HEK293 (cell line): Measurements from ENCODE around the gene ZNF423.

Experiments
- CTCF ChIA-PET: fragments of 350-600 bp; formaldehyde crosslinking; extraction: SDS; loops from one replicate; lab custom pipeline; 2021; ENCODE audit warnings: antibody characterized with exemption; lab: Yijun Ruan, JAX
- POLR2A ChIA-PET: fragments of 300-600 bp; formaldehyde crosslinking; extraction: SDS; loops from one replicate; lab custom pipeline; 2020; ENCODE audit warnings: antibody characterized with exemption, inconsistent platforms; lab: Yijun Ruan, JAX
- H3K27ac ChIP-seq: fragments of 200-500 bp; sonication (Bioruptor generic); 2 replicates; pipeline ENCODE4 v1.5.1; 2014; ENCODE audit warnings: low read depth, low read length, control low read depth, inconsistent platforms; ENCODE audit errors: extremely low read depth
- H3K36me3 ChIP-seq, 2 experiments: fragments of 200-500 bp in 1 of 2; sonication (Bioruptor generic) in 1 of 2; 1 replicate in 1 of 2; 2 replicates in 1 of 2; pipeline ENCODE4 v1.5.1; 2014 to 2017; ENCODE audit warnings: inconsistent platforms in 2 of 2, low read length in 2 of 2; ENCODE audit not compliant: control insufficient read depth in 2 of 2, insufficient read depth in 1 of 2
- H3K4me1 ChIP-seq: fragments of 200-500 bp; sonication (Bioruptor generic); 2 replicates; pipeline ENCODE4 v1.5.1; 2014; ENCODE audit warnings: mild to moderate bottlenecking, low read length, inconsistent platforms; ENCODE audit not compliant: control insufficient read depth, insufficient read depth
- H3K4me3 ChIP-seq: 2 replicates; pipeline ENCODE4 v1.5.1; 2011; ENCODE audit warnings: low read depth, mild to moderate bottlenecking, control low read depth, low read length, moderate library complexity
- H3K9me3 ChIP-seq: fragments of 200-500 bp; sonication (Bioruptor generic); 2 replicates; pipeline ENCODE4 v1.5.1; 2014; ENCODE audit warnings: low read depth, low read length, inconsistent platforms; ENCODE audit not compliant: control insufficient read depth, insufficient read depth
- EGR2 ChIP-seq: fragments of 450-650 bp; formaldehyde crosslinking; IDR thresholded peaks from 2 replicates; pipeline ENCODE4 v1.5.1; 2016; ENCODE audit warnings: low read depth, missing biosample characterization, missing genetic modification characterization
- GLIS1 ChIP-seq: fragments of 450-650 bp; formaldehyde crosslinking; IDR thresholded peaks from 2 replicates; pipeline ENCODE4 v1.5.1; 2016; ENCODE audit warnings: missing biosample characterization, missing genetic modification characterization
- IKZF3 ChIP-seq: fragments of 450-650 bp; IDR thresholded peaks from 2 replicates; pipeline ENCODE4 v1.5.0; 2018; ENCODE audit warnings: missing biosample characterization, mild to moderate bottlenecking, missing genetic modification characterization, moderate library complexity
- KLF9 ChIP-seq: fragments of 450-650 bp; formaldehyde crosslinking; IDR thresholded peaks from 2 replicates; pipeline ENCODE4 v1.5.1; 2016; ENCODE audit warnings: missing biosample characterization, missing genetic modification characterization, low read depth
- SP3 ChIP-seq: fragments of 450-650 bp; formaldehyde crosslinking; IDR thresholded peaks from 2 replicates; pipeline ENCODE4 v1.5.1; 2016; ENCODE audit warnings: missing biosample characterization, missing genetic modification characterization
- WT1 ChIP-seq: fragments of 450-650 bp; formaldehyde crosslinking; IDR thresholded peaks from 2 replicates; pipeline ENCODE4 v1.5.1; 2016; ENCODE audit warnings: missing biosample characterization, missing genetic modification characterization
- ZBTB8A ChIP-seq: fragments of 450-650 bp; formaldehyde crosslinking; IDR thresholded peaks from 2 replicates; pipeline ENCODE4 v1.5.1; 2016; ENCODE audit warnings: missing biosample characterization, missing genetic modification characterization
- ZIC2 ChIP-seq: fragments of 450-650 bp; formaldehyde crosslinking; IDR thresholded peaks from 2 replicates; pipeline ENCODE4 v1.5.1; 2016; ENCODE audit warnings: missing biosample characterization, missing genetic modification characterization
- ZNF112 ChIP-seq: fragments of 450-650 bp; formaldehyde crosslinking; IDR thresholded peaks from 2 replicates; pipeline ENCODE4 v1.5.0; 2017; ENCODE audit warnings: missing biosample characterization, missing genetic modification characterization
- ZNF138 ChIP-seq: fragments of 450-650 bp; formaldehyde crosslinking; IDR thresholded peaks from 2 replicates; pipeline ENCODE4 v1.5.1; 2016; ENCODE audit warnings: missing biosample characterization, missing genetic modification characterization, borderline replicate concordance
- ZNF140 ChIP-seq: fragments of 450-650 bp; formaldehyde crosslinking; IDR thresholded peaks from 2 replicates; pipeline ENCODE4 v1.5.1; 2016; ENCODE audit warnings: missing biosample characterization, missing genetic modification characterization
- ZNF174 ChIP-seq: fragments of 450-650 bp; formaldehyde crosslinking; IDR thresholded peaks from 2 replicates; pipeline ENCODE4 v1.5.0; 2017; ENCODE audit warnings: missing biosample characterization, mild to moderate bottlenecking, missing genetic modification characterization
- ZNF175 ChIP-seq: fragments of 450-650 bp; formaldehyde crosslinking; IDR thresholded peaks from 2 replicates; pipeline ENCODE4 v1.5.1; 2016; ENCODE audit warnings: missing biosample characterization, missing genetic modification characterization
- ZNF19 ChIP-seq: fragments of 450-650 bp; formaldehyde crosslinking; IDR thresholded peaks from 2 replicates; pipeline ENCODE4; 2016; ENCODE audit warnings: missing biosample characterization, missing genetic modification characterization, low read depth
- ZNF221 ChIP-seq: fragments of 450-650 bp; formaldehyde crosslinking; IDR thresholded peaks from 2 replicates; pipeline ENCODE4 v1.5.1; 2017; ENCODE audit warnings: missing biosample characterization, missing genetic modification characterization, borderline replicate concordance
- ZNF426 ChIP-seq: fragments of 450-650 bp; formaldehyde crosslinking; IDR thresholded peaks from 2 replicates; pipeline ENCODE4 v1.5.1; 2017; ENCODE audit warnings: missing biosample characterization, missing genetic modification characterization, mild to moderate bottlenecking, inconsistent platforms, moderate library complexity
- ZNF473 ChIP-seq: fragments of 450-650 bp; formaldehyde crosslinking; IDR thresholded peaks from 2 replicates; pipeline ENCODE4 v1.5.1; 2017; ENCODE audit warnings: missing biosample characterization, missing genetic modification characterization
- ZNF585B ChIP-seq: fragments of 450-650 bp; formaldehyde crosslinking; IDR thresholded peaks from 2 replicates; pipeline ENCODE4 v1.5.1; 2016; ENCODE audit warnings: missing biosample characterization, missing genetic modification characterization
- ZNF660 ChIP-seq: fragments of 450-650 bp; IDR thresholded peaks from 2 replicates; pipeline ENCODE4 v1.5.1; 2018; ENCODE audit warnings: missing biosample characterization, mild to moderate bottlenecking, missing genetic modification characterization
- ZNF701 ChIP-seq: fragments of 450-650 bp; formaldehyde crosslinking; IDR thresholded peaks from 2 replicates; pipeline ENCODE4 v1.5.1; 2016; ENCODE audit warnings: missing biosample characterization, missing genetic modification characterization
- ZSCAN16 ChIP-seq: fragments of 450-650 bp; formaldehyde crosslinking; IDR thresholded peaks from 2 replicates; pipeline ENCODE4 v1.5.1; 2016; ENCODE audit warnings: missing biosample characterization, missing genetic modification characterization
- TF ChIP-seq, protein P1 (sequence below): fragments of 450-650 bp; formaldehyde crosslinking; IDR thresholded peaks from 2 replicates; pipeline ENCODE4 v1.5.1; 2016; ENCODE audit warnings: missing biosample characterization, missing genetic modification characterization
- TF ChIP-seq, protein P2 (sequence below): fragments of 450-650 bp; formaldehyde crosslinking; IDR thresholded peaks from 2 replicates; pipeline ENCODE4 v1.5.1; 2016; ENCODE audit warnings: missing biosample characterization, missing genetic modification characterization
- TF ChIP-seq, protein P3 (sequence below): fragments of 450-650 bp; formaldehyde crosslinking; IDR thresholded peaks from 2 replicates; pipeline ENCODE4 v1.5.1; 2016; ENCODE audit warnings: missing biosample characterization, missing genetic modification characterization, low read depth
- TF ChIP-seq, protein P4 (sequence below): fragments of 450-650 bp; formaldehyde crosslinking; IDR thresholded peaks from 2 replicates; pipeline ENCODE4 v1.5.1; 2016; ENCODE audit warnings: missing biosample characterization, missing genetic modification characterization

ZNF423 gene

GRCh38 chr16:49809561-49809960 lies 46.4 kb downstream of the ZNF423 start:
- TF ChIP-seq ZNF221 (tag by site-specific recombination) (no peak), ZNF19 (tag by site-specific recombination) (no peak), ZNF585B (no peak), SP3 (tag by site-specific recombination) (no peak), ZNF140 (tag by site-specific recombination) (no peak), ZIC2 (tag by site-specific recombination) (peak; percentile 75), IKZF3 (tag by site-specific recombination) (no peak), GLIS1 (tag by site-specific recombination) (peak; percentile 27), ZNF701 (tag by site-specific recombination) (no peak), ZNF426 (tag by site-specific recombination) (no peak), ZNF112 (tag by site-specific recombination) (no peak)
- TF ChIP-seq, protein P1, sequence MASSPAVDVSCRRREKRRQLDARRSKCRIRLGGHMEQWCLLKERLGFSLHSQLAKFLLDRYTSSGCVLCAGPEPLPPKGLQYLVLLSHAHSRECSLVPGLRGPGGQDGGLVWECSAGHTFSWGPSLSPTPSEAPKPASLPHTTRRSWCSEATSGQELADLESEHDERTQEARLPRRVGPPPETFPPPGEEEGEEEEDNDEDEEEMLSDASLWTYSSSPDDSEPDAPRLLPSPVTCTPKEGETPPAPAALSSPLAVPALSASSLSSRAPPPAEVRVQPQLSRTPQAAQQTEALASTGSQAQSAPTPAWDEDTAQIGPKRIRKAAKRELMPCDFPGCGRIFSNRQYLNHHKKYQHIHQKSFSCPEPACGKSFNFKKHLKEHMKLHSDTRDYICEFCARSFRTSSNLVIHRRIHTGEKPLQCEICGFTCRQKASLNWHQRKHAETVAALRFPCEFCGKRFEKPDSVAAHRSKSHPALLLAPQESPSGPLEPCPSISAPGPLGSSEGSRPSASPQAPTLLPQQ (tag by site-specific recombination), result no peak
- TF ChIP-seq, protein P2, sequence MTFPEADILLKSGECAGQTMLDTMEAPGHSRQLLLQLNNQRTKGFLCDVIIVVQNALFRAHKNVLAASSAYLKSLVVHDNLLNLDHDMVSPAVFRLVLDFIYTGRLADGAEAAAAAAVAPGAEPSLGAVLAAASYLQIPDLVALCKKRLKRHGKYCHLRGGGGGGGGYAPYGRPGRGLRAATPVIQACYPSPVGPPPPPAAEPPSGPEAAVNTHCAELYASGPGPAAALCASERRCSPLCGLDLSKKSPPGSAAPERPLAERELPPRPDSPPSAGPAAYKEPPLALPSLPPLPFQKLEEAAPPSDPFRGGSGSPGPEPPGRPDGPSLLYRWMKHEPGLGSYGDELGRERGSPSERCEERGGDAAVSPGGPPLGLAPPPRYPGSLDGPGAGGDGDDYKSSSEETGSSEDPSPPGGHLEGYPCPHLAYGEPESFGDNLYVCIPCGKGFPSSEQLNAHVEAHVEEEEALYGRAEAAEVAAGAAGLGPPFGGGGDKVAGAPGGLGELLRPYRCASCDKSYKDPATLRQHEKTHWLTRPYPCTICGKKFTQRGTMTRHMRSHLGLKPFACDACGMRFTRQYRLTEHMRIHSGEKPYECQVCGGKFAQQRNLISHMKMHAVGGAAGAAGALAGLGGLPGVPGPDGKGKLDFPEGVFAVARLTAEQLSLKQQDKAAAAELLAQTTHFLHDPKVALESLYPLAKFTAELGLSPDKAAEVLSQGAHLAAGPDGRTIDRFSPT (tag by site-specific recombination), result no peak
- TF ChIP-seq, protein P3, sequence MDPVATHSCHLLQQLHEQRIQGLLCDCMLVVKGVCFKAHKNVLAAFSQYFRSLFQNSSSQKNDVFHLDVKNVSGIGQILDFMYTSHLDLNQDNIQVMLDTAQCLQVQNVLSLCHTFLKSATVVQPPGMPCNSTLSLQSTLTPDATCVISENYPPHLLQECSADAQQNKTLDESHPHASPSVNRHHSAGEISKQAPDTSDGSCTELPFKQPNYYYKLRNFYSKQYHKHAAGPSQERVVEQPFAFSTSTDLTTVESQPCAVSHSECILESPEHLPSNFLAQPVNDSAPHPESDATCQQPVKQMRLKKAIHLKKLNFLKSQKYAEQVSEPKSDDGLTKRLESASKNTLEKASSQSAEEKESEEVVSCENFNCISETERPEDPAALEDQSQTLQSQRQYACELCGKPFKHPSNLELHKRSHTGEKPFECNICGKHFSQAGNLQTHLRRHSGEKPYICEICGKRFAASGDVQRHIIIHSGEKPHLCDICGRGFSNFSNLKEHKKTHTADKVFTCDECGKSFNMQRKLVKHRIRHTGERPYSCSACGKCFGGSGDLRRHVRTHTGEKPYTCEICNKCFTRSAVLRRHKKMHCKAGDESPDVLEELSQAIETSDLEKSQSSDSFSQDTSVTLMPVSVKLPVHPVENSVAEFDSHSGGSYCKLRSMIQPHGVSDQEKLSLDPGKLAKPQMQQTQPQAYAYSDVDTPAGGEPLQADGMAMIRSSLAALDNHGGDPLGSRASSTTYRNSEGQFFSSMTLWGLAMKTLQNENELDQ (tag by site-specific recombination), result no peak
- POLR2A ChIA-PET, result no interaction called here
- no peaks in the 10 kb centered on the region for H3K4me1 ChIP-seq
- H3K9me3 ChIP-seq, result no peaks in the 10 kb centered on the region
- CTCF ChIA-PET, result interaction anchor here (0.7 kb wide), 1 partner anchor 84 kb away, joined by 4 read pairs; no protein-coding TSS in a partner anchor
- H3K4me3 ChIP-seq, result no peak overlapping the region
- no peaks in the 10 kb centered on the region for H3K36me3 ChIP-seq
- H3K27ac ChIP-seq, result no peak overlapping the region

DNA sequence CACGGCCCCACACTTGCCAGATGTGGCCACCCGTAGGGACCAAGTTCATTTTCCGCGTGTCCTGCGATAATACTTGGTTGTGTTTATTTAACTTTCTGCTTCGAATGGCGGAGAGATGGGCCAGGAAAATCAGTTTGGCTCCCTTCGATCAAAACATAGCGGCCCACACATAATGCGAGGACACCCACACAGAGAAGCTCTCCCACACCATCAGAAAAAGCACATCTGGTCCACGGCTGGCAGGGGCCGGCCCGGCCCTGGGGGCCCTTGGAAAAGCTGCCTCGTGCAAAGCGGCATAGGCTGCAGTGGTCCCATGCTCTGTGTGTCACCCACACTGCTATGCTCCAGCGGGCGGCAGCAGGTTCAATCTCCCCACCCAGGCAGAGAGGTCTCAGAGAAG lies 46.9 kb downstream of the ZNF423 start:
- H3K4me1 ChIP-seq, result no peaks in the 10 kb centered on the region
- TF ChIP-seq EGR2 (tag by site-specific recombination) (0 out of 2 replicates have a peak, but pooled peaks have one; percentile 35), ZSCAN16 (tag by site-specific recombination) (no peak)
- H3K36me3 ChIP-seq, result no peaks in the 10 kb centered on the region
- no peaks in the 10 kb centered on the region for H3K9me3 ChIP-seq
- H3K27ac ChIP-seq, result no peak overlapping the region
- ChIA-PET POLR2A (no interaction called here), CTCF (interaction anchor here (0.7 kb wide), 1 partner anchor 84 kb away, joined by 4 read pairs; no protein-coding TSS in a partner anchor)
- H3K4me3 ChIP-seq, result no peak overlapping the region

DNA sequence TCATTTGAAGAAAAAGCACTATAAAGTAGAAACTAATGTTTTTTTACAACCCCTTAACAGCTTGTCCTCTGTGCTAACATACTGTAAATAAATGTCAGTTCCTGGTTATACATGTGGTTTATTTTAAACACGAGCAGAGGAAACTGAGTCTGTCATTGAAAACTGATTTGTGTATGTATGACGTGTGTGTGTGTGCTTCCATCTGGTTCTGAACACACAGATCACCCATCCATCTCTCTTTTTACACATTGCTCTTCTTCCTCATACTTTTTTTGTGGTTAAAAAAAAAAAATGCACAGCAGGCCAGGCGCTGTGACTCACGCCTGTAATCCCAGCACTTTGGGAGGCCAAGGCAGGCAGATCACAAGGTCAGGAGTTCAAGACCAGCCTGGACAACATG lies 49.5 kb downstream of the ZNF423 start:
- H3K4me1 ChIP-seq, result no peaks in the 10 kb centered on the region
- TF ChIP-seq ZIC2 (tag by site-specific recombination) (no peak), WT1 (tag by site-specific recombination) (no peak), ZNF473 (tag by site-specific recombination) (no peak), ZNF174 (no peak), KLF9 (tag by site-specific recombination) (no peak), ZNF138 (tag by site-specific recombination) (no peak), ZNF660 (no peak), ZBTB8A (tag by site-specific recombination) (no peak), ZNF175 (tag by site-specific recombination) (no peak)
- TF ChIP-seq, protein P4, sequence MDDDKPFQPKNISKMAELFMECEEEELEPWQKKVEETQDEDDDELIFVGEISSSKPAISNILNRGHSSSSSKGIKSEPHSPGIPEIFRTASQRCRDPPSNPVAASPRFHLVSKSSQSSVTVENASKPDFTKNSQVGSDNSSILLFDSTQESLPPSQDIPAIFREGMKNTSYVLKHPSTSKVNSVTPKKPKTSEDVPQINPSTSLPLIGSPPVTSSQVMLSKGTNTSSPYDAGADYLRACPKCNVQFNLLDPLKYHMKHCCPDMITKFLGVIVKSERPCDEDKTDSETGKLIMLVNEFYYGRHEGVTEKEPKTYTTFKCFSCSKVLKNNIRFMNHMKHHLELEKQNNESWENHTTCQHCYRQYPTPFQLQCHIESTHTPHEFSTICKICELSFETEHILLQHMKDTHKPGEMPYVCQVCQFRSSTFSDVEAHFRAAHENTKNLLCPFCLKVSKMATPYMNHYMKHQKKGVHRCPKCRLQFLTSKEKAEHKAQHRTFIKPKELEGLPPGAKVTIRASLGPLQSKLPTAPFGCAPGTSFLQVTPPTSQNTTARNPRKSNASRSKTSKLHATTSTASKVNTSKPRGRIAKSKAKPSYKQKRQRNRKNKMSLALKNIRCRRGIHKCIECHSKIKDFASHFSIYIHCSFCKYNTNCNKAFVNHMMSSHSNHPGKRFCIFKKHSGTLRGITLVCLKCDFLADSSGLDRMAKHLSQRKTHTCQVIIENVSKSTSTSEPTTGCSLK, result no peak
- no peaks in the 10 kb centered on the region for H3K9me3 ChIP-seq
- no peak overlapping the region for H3K4me3 ChIP-seq
- ChIA-PET POLR2A (no interaction called here), CTCF (interaction anchor here (0.6 kb wide), 1 partner anchor 8 kb away, joined by 3 read pairs; no protein-coding TSS in a partner anchor)
- no peaks in the 10 kb centered on the region for H3K36me3 ChIP-seq
- no peak overlapping the region for H3K27ac ChIP-seq
